ENCODE measurements around the gene NCAM2.

The NCAM2 gene

DNA sequence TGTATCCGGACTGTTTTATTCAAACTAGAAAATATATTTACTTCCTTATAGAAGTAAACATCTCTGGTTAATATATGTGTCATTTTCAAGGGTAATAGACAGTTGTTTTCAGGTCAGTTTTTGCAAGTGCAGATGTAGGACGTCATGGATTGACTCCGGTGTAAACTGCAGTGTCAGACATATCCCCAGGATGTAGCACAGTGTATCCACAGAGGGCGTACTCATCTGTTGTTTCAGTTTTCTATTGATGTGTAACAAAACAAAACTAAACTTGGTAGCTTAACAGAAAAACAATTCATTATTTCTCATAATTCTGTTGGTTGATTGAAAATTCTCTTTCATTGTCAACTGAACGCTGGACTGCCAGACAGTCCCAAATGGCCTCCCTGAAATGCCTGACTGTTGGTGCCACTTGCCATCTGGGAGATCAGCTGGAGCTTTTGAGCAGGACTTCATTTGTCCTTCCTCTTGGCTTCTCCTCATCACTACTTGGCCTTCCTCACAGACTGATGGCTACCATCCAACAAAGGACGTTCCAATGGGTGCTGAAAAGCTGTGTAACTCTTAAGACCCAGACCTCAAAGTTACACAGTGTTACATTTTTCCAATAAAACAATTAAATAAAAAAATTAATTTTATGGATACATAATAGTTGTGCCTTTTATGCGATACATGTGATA is 181.6 kb downstream of the NCAM2 start:
- no peak for DNase-seq

- no peak for DNase-seq
Observed at GRCh38 chr21:21182401-21183010, 184.3 kb downstream of the NCAM2 start.

- DNase-seq: no peak
Observed at GRCh38 chr21:21183092-21183491, 184.9 kb downstream of the NCAM2 start.

DNA sequence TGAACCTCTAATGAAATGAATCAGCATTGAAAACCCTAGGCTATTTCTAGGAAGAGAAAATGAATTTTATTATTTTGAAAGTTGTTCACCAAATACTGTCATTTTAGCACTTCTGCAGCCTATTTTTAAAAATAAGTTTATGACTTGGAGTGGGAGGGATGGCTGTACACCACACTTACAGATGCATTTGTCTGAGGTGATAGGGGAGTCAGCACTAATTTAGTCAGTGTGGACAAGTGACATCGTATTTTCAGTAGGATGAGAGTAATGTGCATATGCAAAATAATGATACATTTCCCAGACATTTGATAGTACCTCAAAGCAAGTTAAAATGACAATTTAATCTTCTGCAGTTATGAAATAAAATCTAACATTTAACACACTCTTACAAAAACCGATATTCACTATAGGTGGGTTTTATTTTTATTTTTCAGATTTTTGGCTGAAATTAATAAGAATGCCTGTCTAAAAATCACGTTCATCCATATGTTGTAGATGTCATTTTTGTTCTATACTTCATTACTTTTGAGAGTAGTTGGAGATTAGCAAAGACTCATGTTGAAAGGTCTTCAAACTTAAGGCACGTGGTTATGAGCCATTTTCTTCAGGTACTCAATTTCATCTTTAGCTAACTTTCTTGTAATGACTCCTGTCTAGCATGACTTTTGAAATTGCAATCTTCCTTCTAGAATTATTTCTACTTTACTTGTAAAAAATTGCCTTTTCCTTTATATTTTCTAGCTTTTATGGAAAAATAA is 186.7 kb downstream of the NCAM2 start:
- no peak for DNase-seq

GRCh38 chr21:21187579-21187978 is 189.4 kb downstream of the NCAM2 start:
- no peak for DNase-seq

DNA sequence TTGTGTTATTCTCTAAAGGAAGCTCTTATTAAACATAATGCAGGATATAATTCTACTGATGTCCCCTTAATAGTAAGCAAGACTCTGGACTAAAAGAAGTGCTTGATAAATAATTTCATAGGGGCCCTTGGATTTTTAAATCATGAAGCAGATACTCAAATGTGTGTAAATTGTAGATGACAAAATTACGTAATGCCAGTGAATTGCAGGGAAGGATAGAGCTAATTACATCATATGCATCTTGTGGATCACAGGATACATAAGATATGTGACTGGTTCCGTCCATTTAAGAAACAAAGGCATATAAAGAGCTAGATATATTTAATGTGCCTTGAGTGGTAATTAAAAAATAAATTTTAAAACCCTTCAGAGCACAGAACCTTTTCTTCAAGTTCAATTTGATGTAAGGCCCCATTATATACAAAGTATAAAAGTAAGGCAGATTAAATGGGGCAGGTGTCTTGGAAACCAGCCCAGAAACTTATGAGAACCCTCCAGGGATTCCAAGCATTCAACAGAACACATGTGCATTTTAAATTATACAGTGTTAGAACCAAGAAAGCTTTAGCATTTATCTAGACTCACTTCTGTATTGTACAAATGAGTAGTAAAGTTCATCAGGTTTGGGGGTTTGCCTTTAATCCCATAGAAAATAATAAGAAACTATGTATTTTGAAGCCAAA is 190.4 kb downstream of the NCAM2 start:
- no peak for DNase-seq

DNA sequence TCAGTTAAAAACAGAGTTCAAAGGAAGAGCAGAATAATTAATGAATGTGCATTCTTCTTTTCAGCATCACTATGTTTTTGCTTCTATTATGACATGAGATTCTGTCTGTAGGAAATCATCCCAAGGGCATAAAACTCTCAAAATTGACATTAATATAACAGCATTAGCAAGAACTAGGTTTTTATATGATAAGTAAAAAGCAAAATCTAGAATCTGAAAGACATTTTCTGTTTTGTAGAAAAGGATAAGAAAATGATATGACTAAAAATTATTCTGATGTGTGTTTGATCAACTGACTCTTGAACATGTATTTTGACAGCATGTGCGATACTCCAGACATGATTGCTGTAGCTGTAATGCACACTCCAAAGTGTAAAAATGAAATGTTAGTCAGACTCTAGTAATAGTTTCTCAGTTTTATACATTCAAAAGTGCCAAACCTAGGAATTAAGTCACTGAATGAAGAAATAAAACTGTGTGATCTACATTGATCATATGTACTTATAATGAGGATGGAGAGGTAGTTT is 197.3 kb downstream of the NCAM2 start:
- DNase-seq: no peak

DNA sequence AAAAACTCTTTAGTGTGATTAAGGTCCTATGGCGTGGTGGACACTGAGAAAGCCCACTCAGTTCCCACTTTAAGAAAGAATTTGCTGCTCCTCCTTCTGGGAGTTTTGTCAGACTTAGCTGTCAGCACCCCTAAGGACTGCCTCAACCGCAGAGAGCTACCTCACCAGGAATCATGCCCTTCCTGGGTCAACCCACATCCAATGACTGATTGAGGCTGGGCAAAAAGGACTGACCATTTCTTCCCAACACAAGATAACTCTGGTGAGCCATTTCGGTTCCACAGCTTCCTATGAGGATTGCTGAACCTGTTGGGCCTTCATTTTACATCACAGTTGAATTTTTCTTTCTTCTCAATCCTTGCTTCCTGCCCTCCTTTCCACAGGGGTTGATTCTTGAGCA is 197.9 kb downstream of the NCAM2 start:
- DNase-seq: no peak

- no peak for DNase-seq
Observed at GRCh38 chr21:21196848-21197247, 198.6 kb downstream of the NCAM2 start.

DNA sequence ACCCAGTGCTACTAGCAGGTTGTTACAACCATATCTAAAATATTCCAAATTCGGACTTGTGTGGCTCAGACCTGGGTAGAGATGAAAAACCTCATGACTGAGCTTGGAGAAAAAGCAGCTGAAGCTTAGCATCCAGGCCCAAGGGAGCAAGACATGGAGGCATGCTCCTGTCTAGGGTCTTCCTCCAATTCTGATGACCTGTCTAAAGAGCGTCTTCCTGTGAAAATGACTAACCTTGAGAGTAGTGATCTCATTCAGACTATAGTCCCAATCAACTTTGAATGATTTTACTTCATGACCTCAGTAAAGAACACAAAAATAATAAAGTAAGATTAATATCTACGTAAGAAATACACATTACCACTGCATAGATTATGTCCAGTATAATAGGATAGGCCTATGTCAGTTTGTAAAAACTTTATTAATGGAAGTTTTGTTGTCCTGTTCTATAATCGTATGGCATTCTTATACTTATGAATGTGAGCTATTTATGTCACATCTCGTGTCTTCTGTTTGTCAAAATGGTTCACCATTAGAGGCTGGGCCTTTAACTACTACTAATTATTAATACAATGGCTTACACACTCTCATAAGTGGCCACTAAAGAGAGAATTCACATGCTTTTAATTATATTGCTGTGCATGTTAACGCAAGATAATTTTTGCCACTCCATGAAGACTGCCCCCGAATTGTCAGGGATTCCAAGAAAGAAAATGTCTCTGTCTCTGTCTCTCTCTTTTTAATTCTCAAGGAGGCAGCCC is 201.3 kb downstream of the NCAM2 start:
- DNase-seq: no peak

DNA sequence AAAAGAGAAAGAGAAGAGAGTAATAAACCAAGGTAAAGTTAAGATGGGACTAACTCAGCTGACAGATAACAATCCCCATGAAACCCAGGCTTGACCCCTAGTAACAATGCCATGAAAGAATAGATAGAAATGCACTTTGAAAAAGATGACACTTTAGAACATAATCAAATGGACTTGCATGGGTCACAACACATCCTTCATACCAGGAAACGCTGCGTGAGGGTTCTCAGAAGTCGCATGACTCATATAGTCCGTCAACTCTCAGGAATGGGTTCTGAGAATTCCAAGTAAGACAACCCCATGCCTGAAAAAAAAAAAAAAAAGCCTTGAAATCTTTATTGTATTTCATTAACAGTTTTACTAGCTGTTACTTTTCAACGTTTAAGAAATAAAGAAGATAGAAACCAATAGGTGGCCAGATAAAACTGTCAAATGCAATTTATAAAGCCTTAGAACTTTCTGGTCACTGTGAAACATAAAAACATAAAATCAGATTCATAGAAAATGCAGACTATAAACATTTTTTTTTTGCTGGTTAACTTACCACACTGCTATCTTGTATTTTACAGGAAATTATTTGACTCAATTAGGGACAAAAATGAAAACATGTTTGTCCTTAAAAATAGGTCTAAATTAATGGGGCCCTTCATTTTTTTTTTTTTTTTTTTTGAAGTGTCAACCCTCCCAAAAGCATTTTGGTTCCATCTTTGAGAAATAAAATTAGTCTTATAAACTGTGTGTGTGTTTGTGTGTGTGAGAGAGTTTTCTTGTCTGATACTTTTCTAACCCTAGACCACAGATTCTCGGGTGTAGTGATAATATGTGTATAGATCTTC is 202.1 kb downstream of the NCAM2 start:
- no peak for DNase-seq

DNA sequence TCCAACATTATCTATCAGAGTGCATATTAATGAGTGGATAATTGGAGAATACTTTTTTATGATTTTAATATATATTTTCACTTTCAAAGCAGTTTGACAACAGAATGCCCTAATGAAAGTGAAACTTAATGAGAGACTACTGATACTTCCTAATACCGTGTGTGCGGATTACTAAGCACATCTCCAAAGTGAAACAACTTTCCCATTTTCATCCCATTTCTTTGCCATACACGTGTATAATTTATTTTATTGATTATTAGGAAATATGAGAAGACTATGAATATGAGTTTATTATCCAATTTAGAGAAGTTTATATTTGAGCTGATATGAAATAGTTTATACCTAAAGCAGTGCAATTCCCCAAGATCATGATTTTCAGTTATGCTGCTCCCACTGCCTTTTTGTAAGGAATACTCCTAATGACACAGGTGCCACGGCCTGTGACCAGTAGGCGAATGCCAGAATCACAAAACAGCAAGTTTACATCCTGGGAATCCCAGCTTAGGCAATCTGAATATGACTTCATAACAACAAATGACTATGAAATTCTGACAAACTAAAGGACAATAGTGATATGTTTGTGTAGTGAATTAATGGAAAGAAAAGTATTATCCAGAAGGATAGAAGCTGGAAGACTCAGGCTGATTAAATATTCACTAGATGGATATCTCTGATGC is 202.9 kb downstream of the NCAM2 start:
- no peak for DNase-seq

GRCh38 chr21:21203822-21204339 is 205.7 kb downstream of the NCAM2 start:
- no peak for DNase-seq

- no peak for DNase-seq
Observed at GRCh38 chr21:21204366-21204996, 206.3 kb downstream of the NCAM2 start.

DNA sequence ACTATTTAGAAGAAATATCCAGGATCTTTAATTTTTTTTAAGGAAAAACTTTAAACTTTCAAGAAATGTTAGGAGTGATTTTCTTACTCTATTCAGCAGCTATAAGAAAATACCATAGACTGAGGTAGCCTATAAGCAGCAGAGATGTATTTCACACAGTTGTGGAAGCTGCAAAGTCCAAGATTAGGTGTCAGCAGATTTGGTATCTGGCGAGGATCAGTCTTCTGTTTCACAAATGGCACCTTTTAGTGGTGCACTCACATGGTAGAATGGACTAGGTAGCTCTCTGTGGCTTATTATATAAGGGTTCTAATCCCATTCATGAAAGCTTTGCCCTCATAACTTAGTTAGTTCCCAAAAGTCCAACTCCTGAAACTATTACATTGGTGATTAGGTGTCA is 207.4 kb downstream of the NCAM2 start:
- no peak for DNase-seq

GRCh38 chr21:21210552-21210951 is 212.3 kb downstream of the NCAM2 start:
- no peak for DNase-seq

GRCh38 chr21:21213297-21213696 is 215.1 kb downstream of the NCAM2 start:
- no peak for DNase-seq

GRCh38 chr21:21216047-21216446 is 217.8 kb downstream of the NCAM2 start:
- no peak for DNase-seq

- DNase-seq: no peak
Observed at GRCh38 chr21:21226472-21226871, 228.3 kb downstream of the NCAM2 start.

DNA sequence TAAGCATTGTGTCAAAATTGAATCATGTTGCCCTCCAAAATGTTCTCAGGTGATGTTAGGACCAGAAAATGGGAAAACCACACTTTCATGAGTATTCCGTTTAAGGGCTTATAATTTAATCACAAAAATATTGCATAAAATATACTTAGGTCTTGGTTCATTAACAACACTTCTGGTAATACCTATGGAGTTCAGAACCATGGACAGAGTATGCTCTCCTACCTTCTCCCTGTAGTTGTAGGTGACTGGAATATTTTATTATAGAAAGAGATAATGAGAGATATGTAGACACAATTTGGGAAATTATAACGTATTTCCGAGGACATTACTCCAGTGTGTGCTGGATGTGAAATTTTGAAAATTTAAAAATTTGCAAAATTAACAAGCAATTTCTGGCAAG is 232.5 kb downstream of the NCAM2 start:
- no peak for DNase-seq
